ENCODE measurements around the gene BLVRB. TPM values are rescaled to one million over a fixed set of nuclear protein-coding genes. Genes with fewer than 3 reads are reported as not detected.
A peak's percentile ranks its signal among the peaks of the same experiment; 100 is the strongest.

BLVRB gene
- total RNA-seq, 1 experiment from 2014 or later: 45.6 TPM

GRCh38 chr19:40421993-40422747, 43.4 kb downstream of the BLVRB start:
- BruUV-seq (replicated peaks): no TSS peak
- CTCF ChIA-PET: interaction anchor here (1.9 kb wide), 1 partner anchor 42 kb away, joined by 5 read pairs; no protein-coding TSS in a partner anchor
- peaks cover 4% of the 10 kb centered on the region; the same call in 1 of the 2 replicates for H3K36me3 ChIP-seq (ENCODE audit: control insufficient read depth, insufficient read depth, low read length)
- ATAC-seq (no peak), DNase-seq (ENCODE audit: low read depth, low spot score) (no peak)
- TF ChIP-seq POLR2AphosphoS5 (IDR thresholded peaks at IDR 0.05; ENCODE audit: low read depth, low read length): no peak
- TF ChIP-seq CTCF (IDR thresholded peaks at IDR 0.05): no peak
- TF ChIP-seq REST (IDR thresholded peaks at IDR 0.05; ENCODE audit: insufficient read depth in 1 of 2, low read depth in 2 of 2, low read length in 1 of 2): no peak
- no peak for TF ChIP-seq TCF7L2 (IDR thresholded peaks at IDR 0.05; ENCODE audit: low read depth, low read length)
- no peak for TF ChIP-seq SIN3A (IDR thresholded peaks at IDR 0.05; ENCODE audit: borderline replicate concordance, insufficient read depth, low read depth, low read length)
- in situ Hi-C loops (cut with HindIII; ENCODE audit: low pct_unique_long_range_greater_than_20kb, low sequenced_read_pairs) (no loop called here), intact Hi-C loops (cut with micrococcal nuclease; ENCODE audit: unreplicated experiment) (no loop called here)
- H3K27ac ChIP-seq (ENCODE audit: low read length): peak overlapping the region; percentile 92
- no peaks in the 10 kb centered on the region for H3K27me3 ChIP-seq (ENCODE audit: control insufficient read depth, insufficient read depth, low read length)
- H3K9me3 ChIP-seq (ENCODE audit: control insufficient read depth, insufficient read depth, low read depth, low read length): no peaks in the 10 kb centered on the region
- H3K4me3 ChIP-seq (ENCODE audit: low read depth in 2 of 2, low read length in 2 of 2): peak overlapping the region; percentile 53 to 64; a peak in 3 of 4 replicates
- POLR2A ChIA-PET: no interaction called here
- H3K4me1 ChIP-seq (ENCODE audit: control insufficient read depth, insufficient read depth, low read length): peaks cover 29% of the 10 kb centered on the region

DNA sequence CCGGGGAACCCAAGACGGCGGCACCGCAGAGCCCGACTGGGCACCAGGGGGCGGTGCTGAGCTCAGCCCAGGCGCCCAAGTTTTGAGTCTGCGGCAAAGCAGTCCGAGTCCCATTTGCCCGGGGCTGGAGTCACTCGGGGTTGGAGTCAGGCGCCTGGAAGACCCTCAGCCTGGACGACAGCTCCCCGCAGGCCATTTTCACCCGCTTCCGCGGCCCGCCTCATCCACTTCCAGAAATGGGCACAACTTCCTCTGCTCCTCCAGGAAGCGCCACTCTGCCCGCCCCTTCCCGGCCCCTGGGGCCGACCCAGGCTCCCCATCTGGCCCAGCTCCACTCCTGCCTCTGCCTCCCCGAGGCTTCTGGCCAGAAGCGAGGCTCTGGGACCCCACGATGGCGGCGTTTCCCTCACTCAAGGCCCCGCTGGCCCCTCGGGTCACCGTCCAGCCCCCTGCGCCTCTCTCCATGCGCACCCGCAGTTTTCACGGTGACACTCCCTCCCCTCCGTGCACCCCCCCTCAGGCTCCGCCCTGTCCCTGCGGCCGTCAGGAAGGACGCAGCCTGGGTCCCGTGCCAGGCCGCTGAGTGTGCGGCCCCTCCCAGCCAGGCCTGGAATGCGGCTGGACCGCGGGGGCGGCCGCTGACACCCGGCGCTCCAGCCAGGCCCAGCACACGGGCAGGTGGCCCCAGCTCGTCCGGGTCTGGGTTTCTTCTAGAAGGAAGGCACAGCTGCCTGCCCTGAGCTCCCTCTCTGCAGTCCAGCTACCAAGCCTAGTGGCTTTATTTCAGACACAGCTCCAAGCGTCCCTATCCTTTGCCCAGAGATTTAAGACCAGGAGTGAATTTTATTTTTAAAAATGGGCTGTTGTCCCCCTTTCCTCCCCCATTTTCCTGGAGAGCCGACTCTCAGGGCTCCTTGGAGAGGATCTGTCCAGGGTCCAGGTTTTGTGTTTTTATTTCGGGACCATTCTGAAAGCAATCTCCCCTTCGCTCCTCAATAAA, 44.5 kb downstream of the BLVRB start:
- ChIA-PET POLR2A (interaction anchor here (0.7 to 0.8 kb wide), 2 partner anchors 184 to 264 kb away, joined by 7 to 11 read pairs; no protein-coding TSS in a partner anchor), CTCF (interaction anchor here (0.5 to 0.7 kb wide), 5 partner anchors 28 to 188 kb away, joined by 3 to 5 read pairs (median 4); no protein-coding TSS in a partner anchor)
- Histone ChIP-seq H3K4me3 (ENCODE audit: low read depth in 2 of 2, low read length in 2 of 2) (peak overlapping the region; percentile 53 to 64), H3K27ac (ENCODE audit: low read length) (peak overlapping the region; percentile 92), H3K4me1 (ENCODE audit: control insufficient read depth, insufficient read depth, low read length) (peaks cover 36% of the 10 kb centered on the region), H3K9me3 (ENCODE audit: control insufficient read depth, insufficient read depth, low read depth, low read length) (no peaks in the 10 kb centered on the region), H3K27me3 (ENCODE audit: control insufficient read depth, insufficient read depth, low read length) (no peaks in the 10 kb centered on the region), H3K36me3 (ENCODE audit: control insufficient read depth, insufficient read depth, low read length) (peaks cover 4% of the 10 kb centered on the region; the same call in 1 of the 2 replicates)
- DNase-seq (ENCODE audit: low read depth, low spot score) (no peak), ATAC-seq (peak; percentile 83)
- in situ Hi-C loops (cut with HindIII; ENCODE audit: low pct_unique_long_range_greater_than_20kb, low sequenced_read_pairs) (no loop called here), intact Hi-C loops (cut with micrococcal nuclease; ENCODE audit: unreplicated experiment) (no loop called here)
- TSS peak; percentile 95 for BruUV-seq (replicated peaks)
- TF ChIP-seq CTCF (IDR thresholded peaks at IDR 0.05): peak; percentile 95
- TF ChIP-seq POLR2AphosphoS5 (IDR thresholded peaks at IDR 0.05; ENCODE audit: low read depth, low read length): peak; percentile 83
- TF ChIP-seq TCF7L2 (IDR thresholded peaks at IDR 0.05; ENCODE audit: low read depth, low read length): no peak
- TF ChIP-seq SIN3A (IDR thresholded peaks at IDR 0.05; ENCODE audit: borderline replicate concordance, insufficient read depth, low read depth, low read length): peak; percentile 70; the same call in 1 of the 2 replicates
- TF ChIP-seq REST (IDR thresholded peaks at IDR 0.05; ENCODE audit: insufficient read depth in 1 of 2, low read depth in 2 of 2, low read length in 1 of 2): 0 out of 4 replicates have a peak, but pooled peaks of 1 of the 2 experiments have one; percentile 23
